Coronary artery (tissue), 2 donors: ENCODE results near the gene CLDN3.

Source experiments
- DNase-seq: peaks from one replicate; pipeline ENCODE4 v3.0.0-alpha.2; 2017; ENCODE audit warnings: low spot score
- H3K27ac ChIP-seq, 2 donors: fragments of 200-600 bp; sonication (generic); one replicate each; pipeline ENCODE4 v1.5.1; 2016 to 2019
- H3K4me3 ChIP-seq: fragments of 200-600 bp; sonication (generic); 2 replicates; pipeline ENCODE4 v1.5.1; 2016; ENCODE audit warnings: mild to moderate bottlenecking, moderate library complexity
- CTCF ChIP-seq: fragments of 200-600 bp; sonication (generic); IDR thresholded peaks from one replicate; pipeline ENCODE4 v1.5.1; 2019; ENCODE audit warnings: antibody characterized with exemption

CLDN3 gene

GRCh38 chr7:73779517-73779916 is 9.4 kb upstream of the CLDN3 start:
- Histone ChIP-seq H3K4me3 (no peak overlapping the region), H3K27ac (no peak overlapping the region)
- no peak for DNase-seq
- no peak for TF ChIP-seq CTCF

- Histone ChIP-seq H3K4me3 (no peak overlapping the region), H3K27ac (no peak overlapping the region)
- TF ChIP-seq CTCF = no peak
- DNase-seq = no peak
Measured at GRCh38 chr7:73778801-73779389, 8.8 kb upstream of the CLDN3 start.

GRCh38 chr7:73774923-73775322 is 4.9 kb upstream of the CLDN3 start:
- Histone ChIP-seq H3K27ac (no peak overlapping the region), H3K4me3 (no peak overlapping the region)
- no peak for TF ChIP-seq CTCF
- no peak for DNase-seq

GRCh38 chr7:73773700-73774517 is 3.8 kb upstream of the CLDN3 start:
- DNase-seq = no peak
- TF ChIP-seq CTCF = no peak
- H3K27ac ChIP-seq = no peak overlapping the region
- H3K4me3 ChIP-seq = no peak overlapping the region

- no peak for DNase-seq
- no peak for TF ChIP-seq CTCF
- H3K4me3 ChIP-seq = peak overlapping the region; percentile 58
- no peak overlapping the region for H3K27ac ChIP-seq
Measured at GRCh38 chr7:73770860-73771670, 995 bp upstream of the CLDN3 start.

GRCh38 chr7:73769481-73770001 is 529 bp downstream of the CLDN3 start:
- DNase-seq = no peak
- H3K27ac ChIP-seq = no peak overlapping the region
- no peak for TF ChIP-seq CTCF
- H3K4me3 ChIP-seq = peak overlapping the region; percentile 58
